HG03558 (cell line): ENCODE results near the gene HDAC9.

Experiments
- ATAC-seq: cut with Tn5 transposase; IDR thresholded peaks from one replicate; pipeline ENCODE4 v1.9.1; 2021; ENCODE audit warnings: moderate number of reproducible peaks; ENCODE audit not compliant: unreplicated experiment; ENCODE audit errors: extremely low read depth

Gene HDAC9

GRCh38 chr7:18768256-18768655 is 272.7 kb downstream of the HDAC9 start:
- ATAC-seq, result no peak

GRCh38 chr7:18770154-18770811 is 274.7 kb downstream of the HDAC9 start:
- no peak for ATAC-seq

GRCh38 chr7:18770822-18771221 is 275.3 kb downstream of the HDAC9 start:
- no peak for ATAC-seq

- ATAC-seq, result no peak
Observed at GRCh38 chr7:18771834-18772566, 276.5 kb downstream of the HDAC9 start.

GRCh38 chr7:18772567-18772965 is 277.0 kb downstream of the HDAC9 start:
- ATAC-seq, result no peak

- no peak for ATAC-seq
Observed at GRCh38 chr7:18777314-18777713, 281.8 kb downstream of the HDAC9 start.

GRCh38 chr7:18778594-18778993 is 283.0 kb downstream of the HDAC9 start:
- ATAC-seq, result no peak

GRCh38 chr7:18780266-18780665 is 284.7 kb downstream of the HDAC9 start:
- no peak for ATAC-seq

- no peak for ATAC-seq
Observed at GRCh38 chr7:18780938-18781337, 285.4 kb downstream of the HDAC9 start.

- no peak for ATAC-seq
Observed at GRCh38 chr7:18786196-18786727, 290.7 kb downstream of the HDAC9 start.

GRCh38 chr7:18786796-18787195 is 291.2 kb downstream of the HDAC9 start:
- ATAC-seq, result no peak

GRCh38 chr7:18788026-18788425 is 292.5 kb downstream of the HDAC9 start:
- no peak for ATAC-seq

GRCh38 chr7:18792871-18793595 is 297.5 kb downstream of the HDAC9 start:
- ATAC-seq, result no peak

GRCh38 chr7:18796216-18796615 is 300.7 kb downstream of the HDAC9 start:
- no peak for ATAC-seq

- ATAC-seq, result no peak
Observed at GRCh38 chr7:18798088-18798906, 302.7 kb downstream of the HDAC9 start.

GRCh38 chr7:18799899-18800298 is 304.4 kb downstream of the HDAC9 start:
- no peak for ATAC-seq

- no peak for ATAC-seq
Observed at GRCh38 chr7:18803923-18804322, 308.4 kb downstream of the HDAC9 start.

- ATAC-seq, result no peak
Observed at GRCh38 chr7:18806177-18806576, 310.6 kb downstream of the HDAC9 start.

- ATAC-seq, result no peak
Observed at GRCh38 chr7:18808026-18808425, 312.5 kb downstream of the HDAC9 start.

GRCh38 chr7:18815261-18815960 is 319.9 kb downstream of the HDAC9 start:
- no peak for ATAC-seq
